ENCODE measurements around the gene MBNL1. TPM values are rescaled to one million over a fixed set of nuclear protein-coding genes. Genes with fewer than 3 reads are reported as not detected.

Gene MBNL1
- total and polyA plus RNA-seq, 2 of the 4 experiments (the other 2 are of a cell fraction): 127 to 664 TPM

- CTCF ChIA-PET: no interaction called here
- intact Hi-C loops (cut with micrococcal nuclease): loop anchor here (10.0 kb wide), 1 partner anchor 136 kb away; no protein-coding TSS in a partner anchor
- peaks cover 27% of the 10 kb centered on the region for H4K20me1 ChIP-seq (ENCODE audit: insufficient read depth, low read length)
- H3K36me3 ChIP-seq (ENCODE audit: control insufficient read depth, insufficient read depth, low read length): peaks cover 1% of the 10 kb centered on the region
- no CpG with 5 or more reads among the region's 3 CpGs for WGBS, 2 experiments (ENCODE audit: extremely low coverage in 2 of 2, insufficient read length in 1 of 2)
- TF ChIP-seq CTCF (conservative IDR thresholded peaks at IDR 0.05; ENCODE audit: low read depth, low read length) (no peak), MAFK (IDR thresholded peaks at IDR 0.05; ENCODE audit: low read depth, low read length) (no peak), CEBPB (IDR thresholded peaks at IDR 0.05; ENCODE audit: low read depth, low read length) (no peak), BHLHE40 (IDR thresholded peaks at IDR 0.05; ENCODE audit: low read depth, low read length) (no peak), CHD1 (IDR thresholded peaks at IDR 0.05; ENCODE audit: low read depth, low read length) (no peak), RFX5 (IDR thresholded peaks at IDR 0.05; ENCODE audit: low read depth, low read length) (no peak), FOS (IDR thresholded peaks at IDR 0.05; ENCODE audit: low read depth, low read length) (no peak)
- TF ChIP-seq, protein P1, sequence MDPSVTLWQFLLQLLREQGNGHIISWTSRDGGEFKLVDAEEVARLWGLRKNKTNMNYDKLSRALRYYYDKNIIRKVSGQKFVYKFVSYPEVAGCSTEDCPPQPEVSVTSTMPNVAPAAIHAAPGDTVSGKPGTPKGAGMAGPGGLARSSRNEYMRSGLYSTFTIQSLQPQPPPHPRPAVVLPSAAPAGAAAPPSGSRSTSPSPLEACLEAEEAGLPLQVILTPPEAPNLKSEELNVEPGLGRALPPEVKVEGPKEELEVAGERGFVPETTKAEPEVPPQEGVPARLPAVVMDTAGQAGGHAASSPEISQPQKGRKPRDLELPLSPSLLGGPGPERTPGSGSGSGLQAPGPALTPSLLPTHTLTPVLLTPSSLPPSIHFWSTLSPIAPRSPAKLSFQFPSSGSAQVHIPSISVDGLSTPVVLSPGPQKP (IDR thresholded peaks at IDR 0.05; ENCODE audit: borderline replicate concordance, low read depth, low read length): no peak
- TF ChIP-seq, protein P2, sequence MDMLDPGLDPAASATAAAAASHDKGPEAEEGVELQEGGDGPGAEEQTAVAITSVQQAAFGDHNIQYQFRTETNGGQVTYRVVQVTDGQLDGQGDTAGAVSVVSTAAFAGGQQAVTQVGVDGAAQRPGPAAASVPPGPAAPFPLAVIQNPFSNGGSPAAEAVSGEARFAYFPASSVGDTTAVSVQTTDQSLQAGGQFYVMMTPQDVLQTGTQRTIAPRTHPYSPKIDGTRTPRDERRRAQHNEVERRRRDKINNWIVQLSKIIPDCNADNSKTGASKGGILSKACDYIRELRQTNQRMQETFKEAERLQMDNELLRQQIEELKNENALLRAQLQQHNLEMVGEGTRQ (IDR thresholded peaks at IDR 0.05; ENCODE audit: low read depth, low read length): no peak
- dilution Hi-C loops (cut with HindIII; ENCODE audit: low sequenced_read_pairs, unreplicated experiment): no loop called here
- H3K4me2 ChIP-seq (ENCODE audit: low read depth, low read length): 0 out of 2 replicates have a peak overlapping the region, but pooled peaks have one; percentile 27
- BruUV-seq (replicated peaks): no TSS peak
- no peak overlapping the region for H2BK15ac ChIP-seq (ENCODE audit: low read depth, low read length)
- no peak overlapping the region for H4K91ac ChIP-seq (ENCODE audit: insufficient read depth, low read depth, low read length)
- peaks cover 17% of the 10 kb centered on the region for H3K4me1 ChIP-seq (ENCODE audit: control insufficient read depth, insufficient read depth, low read length)
- no peak for ATAC-seq (ENCODE audit: low read depth)
- H2AK9ac ChIP-seq (replicated peaks; ENCODE audit: low read depth, low read length, poor library complexity): no peak overlapping the region
- H3K4me3 ChIP-seq (ENCODE audit: insufficient read depth, low read depth, low read length): no peak overlapping the region
- H3K27ac ChIP-seq (ENCODE audit: insufficient read depth, low read length): no peak overlapping the region
- peak overlapping the region; percentile 2 for H2BK5ac ChIP-seq (ENCODE audit: low read depth, low read length, poor library complexity, severe bottlenecking)
- in situ Hi-C loops (cut with MboI; ENCODE audit: low sequenced_read_pairs): no loop called here
- no peak for DNase-seq
- peak overlapping the region; percentile 16; the same call in 1 of the 2 replicates for H4K5ac ChIP-seq (ENCODE audit: low read depth, low read length)
- POLR2A ChIA-PET (ENCODE audit: unreplicated experiment): no interaction called here
- no peak overlapping the region for H3K23ac ChIP-seq (ENCODE audit: low read depth, low read length)
- H2BK20ac ChIP-seq (ENCODE audit: low read depth, low read length): no peak overlapping the region
- H3K14ac ChIP-seq (replicated peaks; ENCODE audit: low read depth, low read length): no peak overlapping the region
- no peak overlapping the region for H4K8ac ChIP-seq (ENCODE audit: low read depth in 2 of 2, low read length in 2 of 2)
- no peaks in the 10 kb centered on the region for H3K9me3 ChIP-seq (ENCODE audit: control insufficient read depth, insufficient read depth, low read length)
- no peak overlapping the region for H2AK5ac ChIP-seq (ENCODE audit: low read depth, low read length)
- peaks cover 11 to 45% of the 10 kb centered on the region in 2 experiments; a peak in 2 of 4 replicates for H3K79me1 ChIP-seq (ENCODE audit: low read depth in 1 of 2, low read length in 2 of 2)
- no peak overlapping the region for H2AFZ ChIP-seq (replicated peaks; ENCODE audit: low read length, poor library complexity)
- peaks cover 9% of the 10 kb centered on the region; the same call in 1 of the 2 replicates for H3K9me1 ChIP-seq (ENCODE audit: insufficient read depth, low read length)
- H3K27me3 ChIP-seq (ENCODE audit: control insufficient read depth, insufficient read depth, low read length): no peaks in the 10 kb centered on the region
- H3K9ac ChIP-seq (ENCODE audit: low read depth, low read length): no peak overlapping the region
- H2BK120ac ChIP-seq (ENCODE audit: low read depth, low read length): no peak overlapping the region
- H3K56ac ChIP-seq (ENCODE audit: extremely low read depth, insufficient read depth, low read length): no peak overlapping the region
- no peak overlapping the region for H3K18ac ChIP-seq (ENCODE audit: low read depth, low read length)
- H3K4ac ChIP-seq (ENCODE audit: low read depth, low read length): no peak overlapping the region
Measured at GRCh38 chr3:152309031-152309430, 40.3 kb downstream of the MBNL1 start.
